IMR-90 (cell line): ENCODE data around the gene KLC4. TPM values are rescaled to one million over a fixed set of nuclear protein-coding genes. Genes with fewer than 3 reads are reported as not detected.

Experiments
- ATAC-seq: fragments of 200-7000 bp; cut with Tn5 transposase; 2 replicates; pipeline ENCODE4 v1.9.1; 2020; ENCODE audit warnings: low read depth, mild to moderate bottlenecking, moderate library complexity
- BruUV-seq: library from RNA; stranded (reverse); fragments of 400-500 nt; replicated peaks from 2 replicates; lab custom pipeline; 2021; lab: Mats Ljungman, UMichigan
- CTCF ChIA-PET: fragments of 300-600 bp; formaldehyde crosslinking; extraction: SDS; loops from one replicate; lab custom pipeline; 2021; ENCODE audit warnings: antibody characterized with exemption; lab: Yijun Ruan, JAX
- POLR2A ChIA-PET: fragments of 300-600 bp; sonication (Branson Sonifier 250); formaldehyde crosslinking; loops from one replicate; lab custom pipeline; 2022; ENCODE audit warnings: antibody characterized with exemption; ENCODE audit not compliant: unreplicated experiment; lab: Charles Lee
- DNase-seq: peaks from one replicate; pipeline ENCODE4 v3.0.0; 2013
- H2AFZ ChIP-seq: replicated peaks from 2 replicates; pipeline ENCODE3; 2013; ENCODE audit warnings: low read length, mild to moderate bottlenecking; ENCODE audit not compliant: poor library complexity
- H2AK5ac ChIP-seq: 2 replicates; pipeline ENCODE4 v1.6.1; 2013; ENCODE audit warnings: low read depth, low read length, inconsistent platforms
- H2AK9ac ChIP-seq: replicated peaks from 2 replicates; pipeline ENCODE3; 2013; ENCODE audit warnings: mild to moderate bottlenecking, low read depth, low read length, moderate library complexity; ENCODE audit not compliant: poor library complexity
- H2BK120ac ChIP-seq: 2 replicates; pipeline ENCODE4 v1.6.1; 2013; ENCODE audit warnings: low read depth, low read length, inconsistent platforms
- H2BK15ac ChIP-seq: 3 replicates; pipeline ENCODE4 v1.6.1; 2013; ENCODE audit warnings: low read depth, low read length, inconsistent platforms
- H2BK20ac ChIP-seq: 2 replicates; pipeline ENCODE4 v1.6.1; 2013; ENCODE audit warnings: low read depth, mild to moderate bottlenecking, inconsistent platforms, low read length, moderate library complexity
- H2BK5ac ChIP-seq: 2 replicates; pipeline ENCODE4 v1.6.1; 2013; ENCODE audit warnings: mild to moderate bottlenecking, low read depth, low read length, inconsistent platforms; ENCODE audit not compliant: poor library complexity, severe bottlenecking
- H3K14ac ChIP-seq: replicated peaks from 2 replicates; pipeline ENCODE4 v1.6.1; 2013; ENCODE audit warnings: low read depth, low read length, inconsistent platforms
- H3K18ac ChIP-seq: 2 replicates; pipeline ENCODE4 v1.6.1; 2013; ENCODE audit warnings: low read depth, low read length, control low read depth
- H3K23ac ChIP-seq: 2 replicates; pipeline ENCODE4 v1.6.1; 2013; ENCODE audit warnings: low read depth, low read length, inconsistent platforms
- H3K27ac ChIP-seq: 2 replicates; pipeline ENCODE4 v1.5.1; 2013; ENCODE audit warnings: mild to moderate bottlenecking, control low read depth, low read length; ENCODE audit not compliant: insufficient read depth
- H3K27me3 ChIP-seq: 2 replicates; pipeline ENCODE4 v1.6.1; 2013; ENCODE audit warnings: low read length; ENCODE audit not compliant: control insufficient read depth, insufficient read depth
- H3K36me3 ChIP-seq: 2 replicates; pipeline ENCODE4 v1.6.1; 2013; ENCODE audit warnings: low read length, mixed read lengths; ENCODE audit not compliant: control insufficient read depth, insufficient read depth
- H3K4ac ChIP-seq: 2 replicates; pipeline ENCODE4 v1.6.1; 2013; ENCODE audit warnings: low read depth, low read length, inconsistent platforms
- H3K4me1 ChIP-seq: 2 replicates; pipeline ENCODE4 v1.6.1; 2013; ENCODE audit warnings: low read length, mixed read lengths; ENCODE audit not compliant: control insufficient read depth, insufficient read depth
- H3K4me2 ChIP-seq: 2 replicates; pipeline ENCODE4 v1.6.1; 2013; ENCODE audit warnings: low read depth, mild to moderate bottlenecking, control low read depth, low read length, moderate library complexity
- H3K4me3 ChIP-seq: 2 replicates; pipeline ENCODE4 v1.5.1; 2013; ENCODE audit warnings: low read depth, mild to moderate bottlenecking, control low read depth, low read length, moderate library complexity; ENCODE audit not compliant: insufficient read depth
- H3K56ac ChIP-seq: 2 replicates; pipeline ENCODE4 v1.6.1; 2013; ENCODE audit warnings: low read length, inconsistent platforms; ENCODE audit not compliant: insufficient read depth; ENCODE audit errors: extremely low read depth
- H3K79me1 ChIP-seq, 2 experiments: 2 replicates each; pipeline ENCODE4 v1.6.1; 2013; ENCODE audit warnings: low read length in 2 of 2, inconsistent platforms in 1 of 2, low read depth in 1 of 2
- H3K9ac ChIP-seq: 2 replicates; pipeline ENCODE4 v1.6.1; 2013; ENCODE audit warnings: low read depth, low read length, control low read depth
- H3K9me1 ChIP-seq: 2 replicates; pipeline ENCODE4 v1.6.1; 2013; ENCODE audit warnings: low read length, inconsistent platforms; ENCODE audit not compliant: insufficient read depth
- H3K9me3 ChIP-seq: 2 replicates; pipeline ENCODE4 v1.6.1; 2013; ENCODE audit warnings: low read length; ENCODE audit not compliant: control insufficient read depth, insufficient read depth
- H4K20me1 ChIP-seq: 2 replicates; pipeline ENCODE4 v1.6.1; 2013; ENCODE audit warnings: low read length, inconsistent platforms; ENCODE audit not compliant: insufficient read depth
- H4K5ac ChIP-seq: 2 replicates; pipeline ENCODE4 v1.6.1; 2013; ENCODE audit warnings: mild to moderate bottlenecking, low read depth, low read length, control low read depth
- H4K8ac ChIP-seq, 2 experiments: 2 replicates each; pipeline ENCODE4 v1.6.1; 2013; ENCODE audit warnings: low read depth in 2 of 2, low read length in 2 of 2, control low read depth in 1 of 2, inconsistent platforms in 1 of 2
- H4K91ac ChIP-seq: 2 replicates; pipeline ENCODE4 v1.6.1; 2013; ENCODE audit warnings: low read depth, low read length, inconsistent platforms; ENCODE audit not compliant: insufficient read depth
- BHLHE40 ChIP-seq: fragments of 150-350 bp; IDR thresholded peaks from 2 replicates; pipeline ENCODE4 v1.6.1; 2016; ENCODE audit warnings: mild to moderate bottlenecking, low read depth, low read length
- CEBPB ChIP-seq: IDR thresholded peaks from 2 replicates; pipeline ENCODE4 v1.6.1; 2012; ENCODE audit warnings: low read depth, low read length, improper control_type of control experiment
- CHD1 ChIP-seq: IDR thresholded peaks from 2 replicates; pipeline ENCODE4 v1.6.1; 2012; ENCODE audit warnings: low read depth, low read length, improper control_type of control experiment
- CTCF ChIP-seq: conservative IDR thresholded peaks from 2 replicates; pipeline ENCODE4 v1.5.1; 2012; ENCODE audit warnings: mild to moderate bottlenecking, low read depth, low read length, improper control_type of control experiment
- FOS ChIP-seq: fragments of 150-350 bp; IDR thresholded peaks from 2 replicates; pipeline ENCODE4 v1.6.1; 2016; ENCODE audit warnings: low read depth, low read length
- MAFK ChIP-seq: IDR thresholded peaks from 2 replicates; pipeline ENCODE4 v1.6.1; 2012; ENCODE audit warnings: low read depth, low read length, improper control_type of control experiment
- MAZ ChIP-seq: IDR thresholded peaks from 2 replicates; pipeline ENCODE4 v1.6.1; 2012; ENCODE audit warnings: low read depth, mild to moderate bottlenecking, low read length, improper control_type of control experiment, moderate library complexity, borderline replicate concordance
- MXI1 ChIP-seq: IDR thresholded peaks from 2 replicates; pipeline ENCODE4 v1.6.1; 2012; ENCODE audit warnings: low read depth, mild to moderate bottlenecking, low read length, moderate library complexity, borderline replicate concordance
- NFE2L2 ChIP-seq: fragments of 150-350 bp; IDR thresholded peaks from 2 replicates; pipeline ENCODE4 v1.6.1; 2016; ENCODE audit warnings: low read depth, mild to moderate bottlenecking, low read length
- POLR2A ChIP-seq: IDR thresholded peaks from 2 replicates; pipeline ENCODE4 v1.6.1; 2012; ENCODE audit warnings: mild to moderate bottlenecking, low read depth, low read length
- RAD21 ChIP-seq: IDR thresholded peaks from 2 replicates; pipeline ENCODE4 v1.6.1; 2012; ENCODE audit warnings: low read length, improper control_type of control experiment
- RCOR1 ChIP-seq: IDR thresholded peaks from 2 replicates; pipeline ENCODE4 v1.6.1; 2012; ENCODE audit warnings: mild to moderate bottlenecking, low read length, improper control_type of control experiment; ENCODE audit not compliant: insufficient replicate concordance
- RFX5 ChIP-seq: IDR thresholded peaks from 2 replicates; pipeline ENCODE4 v1.8.0; 2012; ENCODE audit warnings: low read depth, mild to moderate bottlenecking, low read length, moderate library complexity
- SMC3 ChIP-seq: fragments of 150-350 bp; IDR thresholded peaks from 2 replicates; pipeline ENCODE4 v1.6.1; 2016; ENCODE audit warnings: low read depth, mild to moderate bottlenecking, antibody characterized with exemption, low read length, moderate library complexity
- USF2 ChIP-seq: fragments of 150-350 bp; IDR thresholded peaks from 2 replicates; pipeline ENCODE4 v1.6.1; 2017; ENCODE audit warnings: mild to moderate bottlenecking, antibody characterized with exemption, low read length, low read depth
- WGBS, 2 experiments: methylation state at CpG; one replicate each; pipeline versions ENCODE4 v1.1.5 to v1.1.7; 2013; ENCODE audit warnings: missing lambda C conversion rate in 2 of 2; ENCODE audit not compliant: insufficient read length in 1 of 2; ENCODE audit errors: extremely low coverage in 2 of 2; 5-methylcytosine and 5-hydroxymethylcytosine counted together
- dilution Hi-C: fragments of 300-500 bp; cut with HindIII; formaldehyde crosslinking; loops from one replicate; pipeline ENCODE4 v1.14.3; 2018; ENCODE audit warnings: low sequenced_read_pairs; ENCODE audit not compliant: unreplicated experiment
- in situ Hi-C: fragments of 300-500 bp; cut with MboI; formaldehyde crosslinking; loops from 3 replicates; pipeline ENCODE4 v1.14.3; 2019; ENCODE audit warnings: low sequenced_read_pairs, inconsistent platforms, mixed read lengths
- intact Hi-C: fragments of 100-400 bp; cut with micrococcal nuclease; formaldehyde crosslinking; loops from 2 replicates; pipeline ENCODE4 v1.10.0; 2022
- polyA plus RNA-seq, 3 experiments: library from polyadenylated mRNA; depleted of rRNA; stranded (reverse); fragments of >200 nt; gene quantifications; 2 replicates each; pipeline ENCODE4 v1.2.3, GENCODE V29; 2012; ENCODE audit warnings: low replicate concordance in 1 of 3
- total RNA-seq: library from RNA; depleted of rRNA; stranded (reverse); fragments of >200 nt; gene quantifications from 2 replicates; pipeline ENCODE4 v1.2.3, GENCODE V29; 2012
- TF ChIP-seq, protein P1 (sequence below): fragments of 150-350 bp; IDR thresholded peaks from 2 replicates; pipeline ENCODE4 v1.6.1; 2016; ENCODE audit warnings: low read depth, mild to moderate bottlenecking, low read length, moderate library complexity, borderline replicate concordance

The KLC4 gene
- total and polyA plus RNA-seq, 2 of the 4 experiments (the other 2 are of a cell fraction): 10.9 to 13.0 TPM

DNA sequence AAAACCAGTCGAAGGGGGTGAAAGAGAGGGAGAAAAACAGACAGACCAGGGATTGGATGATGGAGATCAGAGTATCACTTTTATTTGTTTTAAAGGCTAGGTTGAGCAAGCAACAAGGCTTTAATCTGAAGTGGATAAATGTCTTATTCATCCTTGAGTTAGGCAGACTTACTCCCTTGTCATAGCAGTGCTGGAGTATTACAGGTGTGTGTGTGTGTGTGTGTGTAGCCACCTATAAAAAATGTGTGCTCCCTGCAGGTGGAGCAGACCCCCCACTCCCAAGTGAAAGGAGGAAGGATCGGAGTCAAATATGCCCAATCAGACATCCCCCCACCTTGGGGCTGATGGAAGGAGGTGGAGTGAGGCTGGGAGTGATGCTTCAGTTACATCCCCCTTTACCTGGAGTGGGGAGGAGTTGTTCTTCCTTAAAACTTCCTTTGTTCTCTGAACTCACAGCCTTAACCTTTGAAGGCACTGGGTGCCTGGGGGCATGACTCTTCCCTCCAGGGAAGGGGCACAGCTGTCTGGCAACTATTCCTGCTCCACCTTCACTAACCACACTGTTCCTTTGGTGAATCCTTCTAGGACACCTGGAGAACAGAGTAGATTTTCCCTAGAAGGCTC is 43.9 kb downstream of the KLC4 start:
- BruUV-seq: no TSS peak
- no peak overlapping the region for H2AK9ac ChIP-seq
- no peak overlapping the region for H2BK5ac ChIP-seq
- ChIA-PET CTCF (no interaction called here), POLR2A (no interaction called here)
- H2BK20ac ChIP-seq: no peak overlapping the region
- no peaks in the 10 kb centered on the region for H3K9me3 ChIP-seq
- H2AK5ac ChIP-seq: no peak overlapping the region
- no peak overlapping the region for H2AFZ ChIP-seq
- no peak overlapping the region for H3K27ac ChIP-seq
- dilution Hi-C loops (no loop called here), in situ Hi-C loops (no loop called here), intact Hi-C loops (no loop called here)
- ATAC-seq (no peak), DNase-seq (no peak)
- WGBS, 2 experiments: no CpG with 5 or more reads among the region's 2 CpGs
- H3K4me1 ChIP-seq: no peaks in the 10 kb centered on the region
- no peak overlapping the region for H4K5ac ChIP-seq
- no peak overlapping the region for H2BK15ac ChIP-seq
- H3K14ac ChIP-seq: no peak overlapping the region
- H3K79me1 ChIP-seq: peaks cover 27 to 68% of the 10 kb centered on the region in 2 experiments
- H4K91ac ChIP-seq: no peak overlapping the region
- H4K8ac ChIP-seq: no peak overlapping the region
- H3K36me3 ChIP-seq: peaks cover 4% of the 10 kb centered on the region
- H3K56ac ChIP-seq: no peak overlapping the region
- H3K23ac ChIP-seq: no peak overlapping the region
- H4K20me1 ChIP-seq: peaks cover 29% of the 10 kb centered on the region
- H3K4me2 ChIP-seq: no peak overlapping the region
- H2BK120ac ChIP-seq: no peak overlapping the region
- H3K9ac ChIP-seq: no peak overlapping the region
- no peaks in the 10 kb centered on the region for H3K27me3 ChIP-seq
- TF ChIP-seq RCOR1: no peak
- TF ChIP-seq MAZ: no peak
- no peak for TF ChIP-seq FOS
- TF ChIP-seq USF2: no peak
- no peak for TF ChIP-seq SMC3
- TF ChIP-seq, protein P1, sequence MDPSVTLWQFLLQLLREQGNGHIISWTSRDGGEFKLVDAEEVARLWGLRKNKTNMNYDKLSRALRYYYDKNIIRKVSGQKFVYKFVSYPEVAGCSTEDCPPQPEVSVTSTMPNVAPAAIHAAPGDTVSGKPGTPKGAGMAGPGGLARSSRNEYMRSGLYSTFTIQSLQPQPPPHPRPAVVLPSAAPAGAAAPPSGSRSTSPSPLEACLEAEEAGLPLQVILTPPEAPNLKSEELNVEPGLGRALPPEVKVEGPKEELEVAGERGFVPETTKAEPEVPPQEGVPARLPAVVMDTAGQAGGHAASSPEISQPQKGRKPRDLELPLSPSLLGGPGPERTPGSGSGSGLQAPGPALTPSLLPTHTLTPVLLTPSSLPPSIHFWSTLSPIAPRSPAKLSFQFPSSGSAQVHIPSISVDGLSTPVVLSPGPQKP: no peak
- no peak for TF ChIP-seq CHD1
- TF ChIP-seq MAFK: no peak
- TF ChIP-seq MXI1: no peak
- no peak for TF ChIP-seq CEBPB
- no peak for TF ChIP-seq RFX5
- TF ChIP-seq POLR2A: no peak
- TF ChIP-seq CTCF: no peak
- TF ChIP-seq BHLHE40: no peak
- no peak for TF ChIP-seq NFE2L2
- TF ChIP-seq RAD21: no peak
- H3K4ac ChIP-seq: no peak overlapping the region
- no peak overlapping the region for H3K18ac ChIP-seq
- H3K9me1 ChIP-seq: peaks cover 7% of the 10 kb centered on the region
- H3K4me3 ChIP-seq: no peak overlapping the region
